Mesothelial cell of epicardium (in vitro differentiated cells): ENCODE measurements around the gene CSTPP1. TPM values are rescaled to one million over a fixed set of nuclear protein-coding genes. Genes with fewer than 3 reads are reported as not detected.
"Not testable (repeated sequence)": the region's sequence is repeated elsewhere in the genome, so short reads cannot be mapped to it uniquely, and the experiment has no call there.

Source experiments
- DNase-seq, 2 experiments: peaks; one replicate each; pipeline ENCODE4 v3.0.0; 2021; ENCODE audit warnings: low spot score in 2 of 2; ENCODE audit not compliant: unreplicated experiment in 2 of 2
- H3K27ac Mint-ChIP-seq: 2 replicates; pipeline ENCODE4 v1.8.0; 2021; ENCODE audit warnings: mixed read lengths
- H3K27me3 Mint-ChIP-seq: 2 replicates; pipeline ENCODE4 v1.8.0; 2021; ENCODE audit warnings: low read depth, mixed read lengths
- H3K36me3 Mint-ChIP-seq: 2 replicates; pipeline ENCODE4 v1.8.0; 2021; ENCODE audit warnings: mixed read lengths
- H3K4me1 Mint-ChIP-seq: 2 replicates; pipeline ENCODE4 v1.8.0; 2021; ENCODE audit warnings: mixed read lengths
- H3K4me3 Mint-ChIP-seq: 2 replicates; pipeline ENCODE4 v1.8.0; 2021; ENCODE audit warnings: mild to moderate bottlenecking, moderate library complexity, mixed read lengths
- H3K9me3 Mint-ChIP-seq: 2 replicates; pipeline ENCODE4 v1.8.0; 2021; ENCODE audit warnings: mixed read lengths
- total RNA-seq: library from RNA; stranded (reverse); gene quantifications from 3 replicates; pipeline ENCODE4 v1.2.1, GENCODE V29; 2021
- TF ChIP-seq, protein P1 (sequence below): fragments of 200-600 bp; sonication (generic); IDR thresholded peaks from one replicate; pipeline ENCODE4 v1.5.0; 2021; ENCODE audit warnings: antibody characterized with exemption; ENCODE audit not compliant: unreplicated experiment

The CSTPP1 gene
- total RNA-seq, 1 donor from 2014 or later: 44.0 TPM

DNA sequence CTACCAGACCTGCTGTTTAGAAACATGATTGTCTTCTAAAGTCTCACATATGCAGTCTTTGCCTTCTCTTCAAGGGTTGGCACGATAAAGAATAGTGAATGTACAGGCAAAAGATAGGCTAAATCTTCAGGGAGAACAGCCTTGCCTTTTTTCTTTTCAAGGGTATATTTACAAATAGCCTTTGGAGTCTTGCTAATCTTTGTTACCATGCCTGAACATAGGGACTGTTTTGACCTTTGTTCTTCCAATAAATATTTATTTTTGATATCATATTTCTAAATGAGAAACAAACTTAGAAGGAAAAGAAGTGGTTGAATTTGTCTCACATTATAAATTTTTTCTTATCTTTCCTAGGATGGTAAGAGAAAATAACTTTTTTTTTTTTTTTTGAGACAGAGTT lies 12.7 kb downstream of the CSTPP1 start:
- Mint-ChIP-seq H3K4me3 (no peak overlapping the region), H3K4me1 (peaks cover 15% of the 10 kb centered on the region), H3K27ac (no peak overlapping the region), H3K36me3 (peaks cover 3% of the 10 kb centered on the region), H3K27me3 (no peaks in the 10 kb centered on the region), H3K9me3 (no peaks in the 10 kb centered on the region)
- no peak for DNase-seq
- TF ChIP-seq, protein P1, sequence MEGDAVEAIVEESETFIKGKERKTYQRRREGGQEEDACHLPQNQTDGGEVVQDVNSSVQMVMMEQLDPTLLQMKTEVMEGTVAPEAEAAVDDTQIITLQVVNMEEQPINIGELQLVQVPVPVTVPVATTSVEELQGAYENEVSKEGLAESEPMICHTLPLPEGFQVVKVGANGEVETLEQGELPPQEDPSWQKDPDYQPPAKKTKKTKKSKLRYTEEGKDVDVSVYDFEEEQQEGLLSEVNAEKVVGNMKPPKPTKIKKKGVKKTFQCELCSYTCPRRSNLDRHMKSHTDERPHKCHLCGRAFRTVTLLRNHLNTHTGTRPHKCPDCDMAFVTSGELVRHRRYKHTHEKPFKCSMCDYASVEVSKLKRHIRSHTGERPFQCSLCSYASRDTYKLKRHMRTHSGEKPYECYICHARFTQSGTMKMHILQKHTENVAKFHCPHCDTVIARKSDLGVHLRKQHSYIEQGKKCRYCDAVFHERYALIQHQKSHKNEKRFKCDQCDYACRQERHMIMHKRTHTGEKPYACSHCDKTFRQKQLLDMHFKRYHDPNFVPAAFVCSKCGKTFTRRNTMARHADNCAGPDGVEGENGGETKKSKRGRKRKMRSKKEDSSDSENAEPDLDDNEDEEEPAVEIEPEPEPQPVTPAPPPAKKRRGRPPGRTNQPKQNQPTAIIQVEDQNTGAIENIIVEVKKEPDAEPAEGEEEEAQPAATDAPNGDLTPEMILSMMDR: no peak

DNA sequence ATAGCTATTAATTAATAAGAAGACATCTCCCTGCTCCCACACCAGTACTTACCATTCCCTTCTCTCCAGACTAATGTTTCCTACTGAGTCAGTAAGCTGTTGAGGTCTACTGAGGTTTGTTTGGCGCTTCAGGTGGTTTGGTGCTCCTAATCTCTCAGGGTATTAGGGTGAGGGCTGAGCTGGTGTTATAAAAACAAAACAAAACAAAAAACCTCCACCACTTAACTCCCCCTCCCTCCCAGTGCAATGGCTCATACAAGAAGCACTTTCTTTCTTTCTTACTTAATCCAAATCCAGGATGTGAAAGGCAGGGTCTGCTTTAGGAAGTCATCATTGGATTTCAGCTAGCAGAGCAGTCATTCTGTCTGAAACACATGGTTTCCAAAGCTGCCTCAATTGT lies 15.3 kb downstream of the CSTPP1 start:
- Mint-ChIP-seq H3K27me3 (no peaks in the 10 kb centered on the region), H3K9me3 (no peaks in the 10 kb centered on the region), H3K36me3 (peaks cover 2% of the 10 kb centered on the region), H3K4me1 (peaks cover 9% of the 10 kb centered on the region), H3K27ac (no peak overlapping the region), H3K4me3 (no peak overlapping the region)
- DNase-seq: no peak
- TF ChIP-seq, protein P1: no peak

DNA sequence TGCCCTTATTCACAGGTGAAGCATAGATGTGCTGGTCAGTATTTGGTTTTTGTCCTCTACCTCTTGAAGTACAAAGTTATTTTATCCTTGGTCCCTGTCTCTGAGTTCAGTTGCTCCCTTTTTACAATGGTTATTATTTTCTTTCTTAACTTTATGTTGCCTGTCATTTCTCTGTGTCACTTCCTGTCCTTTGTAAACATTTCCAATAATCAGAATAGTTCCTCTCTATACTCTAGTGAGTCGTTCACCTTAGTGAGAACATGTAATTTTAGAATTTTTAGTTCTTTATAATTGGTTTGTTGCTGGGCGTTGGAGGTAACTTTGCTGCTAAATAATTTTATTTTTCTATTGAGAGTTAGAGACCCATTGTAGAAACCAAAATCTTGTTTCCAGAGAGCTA lies 16.0 kb downstream of the CSTPP1 start:
- Mint-ChIP-seq H3K27me3 (no peaks in the 10 kb centered on the region), H3K4me1 (peaks cover 3% of the 10 kb centered on the region), H3K36me3 (peaks cover 2% of the 10 kb centered on the region), H3K4me3 (no peak overlapping the region), H3K9me3 (no peaks in the 10 kb centered on the region), H3K27ac (no peak overlapping the region)
- TF ChIP-seq, protein P1: no peak
- no peak for DNase-seq

DNA sequence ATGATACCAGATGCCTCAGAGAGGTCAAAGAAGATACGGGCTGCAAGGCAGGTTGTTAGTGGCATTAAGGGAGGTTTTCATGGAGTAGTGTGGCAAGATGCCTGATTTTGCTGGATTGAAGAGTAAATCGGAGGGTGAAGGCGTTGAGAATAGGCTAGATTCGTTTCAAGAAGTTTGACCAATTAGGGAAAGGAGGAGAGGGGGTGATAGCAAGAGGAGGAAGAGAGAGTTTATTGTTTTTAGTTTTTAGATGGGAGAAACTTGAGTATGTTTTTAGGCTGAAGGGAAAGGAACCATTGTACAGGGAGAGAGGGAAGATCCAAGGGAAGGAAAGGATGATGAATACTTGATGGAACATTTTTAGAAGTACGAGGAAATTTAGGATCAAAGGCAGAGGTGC lies 16.5 kb downstream of the CSTPP1 start:
- no peaks in the 10 kb centered on the region for H3K9me3 Mint-ChIP-seq
- H3K27ac Mint-ChIP-seq: no peak overlapping the region
- peaks cover 2% of the 10 kb centered on the region for H3K36me3 Mint-ChIP-seq
- H3K4me1 Mint-ChIP-seq: peaks cover under 1% of the 10 kb centered on the region
- no peak for DNase-seq
- no peaks in the 10 kb centered on the region for H3K27me3 Mint-ChIP-seq
- TF ChIP-seq, protein P1: no peak
- H3K4me3 Mint-ChIP-seq: no peak overlapping the region

DNA sequence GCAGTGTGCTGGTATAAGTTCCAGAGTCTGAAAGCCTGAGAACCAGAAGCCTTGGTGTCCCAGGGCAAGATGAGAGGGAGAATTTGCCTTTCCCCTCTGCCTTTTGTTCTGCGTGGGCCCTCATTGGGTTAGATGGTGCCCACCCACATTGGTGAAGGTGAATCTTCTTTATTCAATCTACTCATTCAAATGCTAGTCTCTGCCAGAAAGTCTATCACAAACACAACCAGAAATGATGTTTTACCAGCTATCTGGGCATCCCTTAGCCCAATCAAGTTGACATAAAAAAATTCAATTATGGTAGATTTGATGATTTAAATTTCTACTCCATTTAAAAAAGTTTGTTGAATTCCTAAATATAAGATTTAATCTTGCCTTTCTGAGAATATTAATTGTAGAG lies 22.2 kb downstream of the CSTPP1 start:
- no peak for DNase-seq
- H3K4me1 Mint-ChIP-seq: no peaks in the 10 kb centered on the region
- H3K36me3 Mint-ChIP-seq: peaks cover 36% of the 10 kb centered on the region
- H3K9me3 Mint-ChIP-seq: peaks cover 23% of the 10 kb centered on the region
- H3K4me3 Mint-ChIP-seq: no peak overlapping the region
- TF ChIP-seq, protein P1: no peak
- H3K27me3 Mint-ChIP-seq: no peaks in the 10 kb centered on the region
- no peak overlapping the region for H3K27ac Mint-ChIP-seq

DNA sequence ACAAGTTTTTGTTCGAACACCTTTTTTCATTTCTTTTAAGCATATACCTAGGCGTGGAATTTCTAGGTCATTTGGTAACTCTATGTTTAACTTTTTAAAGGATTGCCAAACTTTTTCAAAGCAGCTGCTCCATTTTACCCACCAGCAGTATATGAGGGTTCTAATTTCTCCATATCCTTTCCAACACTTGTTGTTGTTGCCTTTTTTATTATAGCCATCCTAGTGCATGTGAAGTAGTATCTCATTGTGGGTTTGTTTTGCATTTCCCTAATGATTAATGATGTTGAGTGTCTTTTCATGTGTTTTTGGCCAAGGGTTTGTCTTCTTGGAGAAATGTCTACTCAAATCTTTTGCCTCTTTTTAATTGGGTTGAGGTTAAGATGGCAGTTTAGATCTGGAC lies 24.5 kb downstream of the CSTPP1 start:
- Mint-ChIP-seq H3K4me1 (no peaks in the 10 kb centered on the region), H3K27ac (no peak overlapping the region), H3K4me3 (no peak overlapping the region), H3K9me3 (peaks cover 27% of the 10 kb centered on the region), H3K36me3 (peaks cover 45% of the 10 kb centered on the region), H3K27me3 (no peaks in the 10 kb centered on the region)
- no peak for DNase-seq
- TF ChIP-seq, protein P1: no peak

DNA sequence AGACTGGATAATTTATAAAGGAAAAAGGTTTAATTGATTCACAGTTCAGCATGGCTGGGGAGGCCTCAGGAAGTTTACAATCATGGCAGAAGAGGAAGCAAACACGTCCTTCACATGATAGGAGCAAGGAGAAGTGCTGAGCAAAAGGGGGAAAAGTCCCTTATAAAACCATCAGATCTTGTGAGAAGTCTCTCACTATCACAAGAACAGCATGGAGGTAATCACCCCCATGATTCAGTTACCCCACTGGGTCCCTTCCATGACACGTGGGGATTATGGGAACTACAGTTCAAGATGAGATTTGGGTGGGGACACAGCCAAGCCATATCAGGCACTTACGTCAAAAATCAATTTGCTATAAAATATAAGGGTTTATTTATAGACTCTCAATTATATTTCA lies 25.3 kb downstream of the CSTPP1 start:
- Mint-ChIP-seq H3K9me3 (peaks cover 27% of the 10 kb centered on the region), H3K36me3 (peaks cover 47% of the 10 kb centered on the region)
- not testable (repeated sequence) for H3K4me1 Mint-ChIP-seq, H3K4me3 Mint-ChIP-seq, DNase-seq, H3K27ac Mint-ChIP-seq, H3K27me3 Mint-ChIP-seq
